ENCODE data around the gene CNKSR1. TPM values are rescaled to one million over a fixed set of nuclear protein-coding genes. Genes with fewer than 3 reads are reported as not detected.

Gene CNKSR1
- total and polyA plus RNA-seq, 10 donors, result 0.68 to 5.5 (median 2.3) TPM

DNA sequence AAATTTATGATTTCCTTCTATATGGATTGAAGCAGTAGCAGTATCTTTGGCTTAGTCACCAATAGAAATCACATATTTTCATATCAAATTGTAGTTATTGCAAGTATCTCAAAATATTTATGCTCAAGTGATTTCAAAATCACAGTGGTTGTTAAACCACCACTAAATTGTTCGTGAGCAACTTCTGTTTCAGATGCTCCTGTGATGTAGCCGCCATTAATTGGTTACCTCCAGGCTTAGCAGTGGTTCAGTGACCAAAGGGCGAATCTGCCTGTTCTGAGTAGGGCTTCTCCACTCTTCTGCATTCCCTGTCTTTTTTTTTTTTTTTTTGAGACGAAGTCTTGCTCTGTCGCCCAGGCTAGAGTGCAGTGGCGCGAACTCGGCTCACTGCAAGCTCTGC, 1.9 kb upstream of the CNKSR1 start:
- no peak for DNase-seq

DNA sequence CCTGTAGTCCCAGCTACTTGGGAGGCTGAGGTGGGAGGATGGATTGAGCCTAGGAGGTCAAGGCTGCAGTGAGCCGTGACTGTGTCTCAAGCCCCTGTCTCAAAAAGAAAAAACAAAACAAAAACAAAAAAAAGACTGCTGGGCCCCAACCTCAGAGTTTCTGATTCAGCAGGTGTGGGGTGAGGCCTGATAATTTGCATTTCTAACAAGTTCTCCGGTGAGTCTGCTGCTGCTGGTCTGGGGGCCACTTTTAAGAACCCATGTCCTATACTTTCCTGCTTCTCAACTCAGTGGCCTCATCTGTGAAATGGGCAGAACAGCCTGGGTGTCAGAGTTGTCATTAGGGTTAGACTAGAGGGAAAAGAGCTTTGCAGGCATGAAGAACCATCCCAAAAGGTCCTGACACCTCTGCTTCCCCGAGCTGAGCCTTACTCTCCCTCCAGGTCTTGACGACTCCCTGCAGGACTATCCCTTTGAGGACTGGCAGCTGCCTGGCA, 2.8 kb downstream of the CNKSR1 start:
- no peaks in the 10 kb centered on the region for H3K36me3 ChIP-seq

More for the DNA sequence above, 1.9 kb upstream of the CNKSR1 start:
- H3K4me1 ChIP-seq, result peaks cover 6 to 14% (median 12%) of the 10 kb centered on the region in 6 donors
- peaks cover 0 to 10% (median 0%) of the 10 kb centered on the region in 6 donors for H3K36me3 ChIP-seq
- H3K9me3 ChIP-seq, result no peaks in the 10 kb centered on the region
- intact Hi-C loops (cut with DNase I; ENCODE audit: low total_unique reads), result no loop called here
- WGBS, 5 donors, result 89 to 98% (median 91%) methylated on average over 8 of the region's 8 CpGs
- no peak overlapping the region for H3K4me3 ChIP-seq
- no peaks in the 10 kb centered on the region for H3K27me3 ChIP-seq (replicated peaks in 1 of 7)
- TF ChIP-seq POLR2A (IDR thresholded peaks at IDR 0.05) (no peak), POLR2AphosphoS5 (IDR thresholded peaks at IDR 0.05) (no peak)
- TF ChIP-seq, protein P1, sequence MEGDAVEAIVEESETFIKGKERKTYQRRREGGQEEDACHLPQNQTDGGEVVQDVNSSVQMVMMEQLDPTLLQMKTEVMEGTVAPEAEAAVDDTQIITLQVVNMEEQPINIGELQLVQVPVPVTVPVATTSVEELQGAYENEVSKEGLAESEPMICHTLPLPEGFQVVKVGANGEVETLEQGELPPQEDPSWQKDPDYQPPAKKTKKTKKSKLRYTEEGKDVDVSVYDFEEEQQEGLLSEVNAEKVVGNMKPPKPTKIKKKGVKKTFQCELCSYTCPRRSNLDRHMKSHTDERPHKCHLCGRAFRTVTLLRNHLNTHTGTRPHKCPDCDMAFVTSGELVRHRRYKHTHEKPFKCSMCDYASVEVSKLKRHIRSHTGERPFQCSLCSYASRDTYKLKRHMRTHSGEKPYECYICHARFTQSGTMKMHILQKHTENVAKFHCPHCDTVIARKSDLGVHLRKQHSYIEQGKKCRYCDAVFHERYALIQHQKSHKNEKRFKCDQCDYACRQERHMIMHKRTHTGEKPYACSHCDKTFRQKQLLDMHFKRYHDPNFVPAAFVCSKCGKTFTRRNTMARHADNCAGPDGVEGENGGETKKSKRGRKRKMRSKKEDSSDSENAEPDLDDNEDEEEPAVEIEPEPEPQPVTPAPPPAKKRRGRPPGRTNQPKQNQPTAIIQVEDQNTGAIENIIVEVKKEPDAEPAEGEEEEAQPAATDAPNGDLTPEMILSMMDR (IDR thresholded peaks at IDR 0.05 in 8 of 11, conservative IDR thresholded peaks at IDR 0.05 in 3 of 11), result no peak
- H3K27ac ChIP-seq, result no peak overlapping the region

DNA sequence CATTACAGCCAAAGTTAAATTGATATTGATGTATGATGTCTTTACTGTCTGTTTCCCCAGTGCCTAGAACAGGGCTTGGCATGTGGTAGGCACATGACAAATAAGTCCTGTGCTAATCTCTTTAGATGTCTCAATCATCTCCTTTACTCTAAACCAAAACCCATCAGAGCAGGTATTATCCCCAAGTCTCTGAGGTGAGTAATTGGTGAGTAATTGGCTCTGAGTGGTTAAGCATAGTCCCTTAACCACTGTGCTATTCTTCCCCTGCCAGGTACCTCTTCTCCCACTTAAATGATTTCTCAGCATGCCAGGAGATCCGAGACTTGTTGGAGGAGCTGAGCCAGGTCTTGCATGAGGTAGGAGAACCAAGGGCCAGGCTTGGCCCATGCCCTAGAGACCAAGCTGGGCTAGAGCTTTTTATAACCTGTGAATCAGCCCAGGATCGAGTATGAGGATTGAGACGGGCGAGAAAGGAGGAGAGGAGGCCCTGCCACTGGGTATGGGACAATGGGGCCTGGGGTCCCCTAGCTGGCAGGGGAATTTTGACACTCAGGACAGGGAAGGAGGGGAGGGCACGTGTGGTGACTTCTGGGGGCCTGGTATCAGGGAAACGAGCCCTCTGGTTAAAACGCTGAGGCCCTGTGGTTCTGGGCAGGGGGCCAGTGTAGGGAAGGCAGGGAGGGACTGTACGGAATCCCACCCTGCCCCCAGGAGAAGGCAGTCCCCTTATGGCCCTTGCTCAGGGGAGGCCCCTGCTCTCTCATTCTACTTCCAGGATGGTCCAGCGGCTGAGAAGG, 4.5 kb downstream of the CNKSR1 start:
- 69 to 80% (median 75%) methylated on average over 9 of the region's 9 CpGs for WGBS, 5 donors
- Histone ChIP-seq H3K27ac (no peak overlapping the region), H3K9me3 (no peaks in the 10 kb centered on the region), H3K36me3 (no peaks in the 10 kb centered on the region), H3K4me3 (no peak overlapping the region), H3K4me1 (no peaks in the 10 kb centered on the region), H3K27me3 (replicated peaks in 1 of 7) (no peaks in the 10 kb centered on the region)
- intact Hi-C loops (cut with DNase I; ENCODE audit: low total_unique reads), result no loop called here
- TF ChIP-seq POLR2A (IDR thresholded peaks at IDR 0.05) (no peak), POLR2AphosphoS5 (IDR thresholded peaks at IDR 0.05) (no peak)
- TF ChIP-seq, protein P1 (IDR thresholded peaks at IDR 0.05 in 8 of 11, conservative IDR thresholded peaks at IDR 0.05 in 3 of 11), result no peak
- no peak for DNase-seq

More for the DNA sequence above, 2.8 kb downstream of the CNKSR1 start:
- no peak for TF ChIP-seq POLR2AphosphoS5 (IDR thresholded peaks at IDR 0.05)
- TF ChIP-seq POLR2A (IDR thresholded peaks at IDR 0.05), result no peak
- TF ChIP-seq, protein P1 (IDR thresholded peaks at IDR 0.05 in 8 of 11, conservative IDR thresholded peaks at IDR 0.05 in 3 of 11), result no peak
- Histone ChIP-seq H3K27me3 (replicated peaks in 1 of 7) (no peaks in the 10 kb centered on the region), H3K4me3 (no peak overlapping the region), H3K27ac (no peak overlapping the region), H3K9me3 (no peaks in the 10 kb centered on the region), H3K4me1 (no peaks in the 10 kb centered on the region)
- DNase-seq, result no peak
- intact Hi-C loops (cut with DNase I; ENCODE audit: low total_unique reads), result no loop called here
- WGBS, 5 donors, result 68 to 84% (median 80%) methylated on average over 4 of the region's 4 CpGs

DNA sequence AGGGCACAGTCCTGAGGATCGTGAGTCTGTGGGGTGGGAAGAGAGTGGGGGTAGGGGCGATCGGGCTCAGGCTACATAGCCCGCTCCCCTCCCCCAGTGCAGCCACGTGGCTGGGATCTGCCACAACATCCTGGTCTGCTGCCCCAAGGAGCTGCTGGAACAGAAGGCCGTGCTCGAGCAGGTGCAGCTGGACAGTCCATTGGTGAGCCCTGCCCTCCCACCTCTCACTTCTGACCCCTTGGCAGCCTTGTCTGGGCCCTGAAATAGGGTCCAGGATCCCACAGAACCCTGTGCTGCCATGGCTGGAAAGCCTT, 5.0 kb downstream of the CNKSR1 start:
- H3K9me3 ChIP-seq, result no peaks in the 10 kb centered on the region
- H3K36me3 ChIP-seq, result no peaks in the 10 kb centered on the region
- TF ChIP-seq, protein P1 (IDR thresholded peaks at IDR 0.05 in 8 of 11, conservative IDR thresholded peaks at IDR 0.05 in 3 of 11), result no peak
- no peak for TF ChIP-seq POLR2AphosphoS5 (IDR thresholded peaks at IDR 0.05)
- no peak for TF ChIP-seq POLR2A (IDR thresholded peaks at IDR 0.05)
- H3K27me3 ChIP-seq (replicated peaks in 1 of 7), result no peaks in the 10 kb centered on the region
- no peak overlapping the region for H3K4me3 ChIP-seq
- no peaks in the 10 kb centered on the region for H3K4me1 ChIP-seq
- H3K27ac ChIP-seq, result no peak overlapping the region
- DNase-seq, result no peak
- 77 to 88% (median 85%) methylated on average over 4 to 7 of the region's 7 CpGs for WGBS, 5 donors
- intact Hi-C loops (cut with DNase I; ENCODE audit: low total_unique reads), result no loop called here
